GM06990 (cell line): ENCODE results near the gene TRERF1.

Experiments
- DNase-seq: peaks from one replicate; pipeline ENCODE4 v3.0.0-alpha.2; 2011; ENCODE audit not compliant: insufficient read length; ENCODE audit errors: extremely low read depth
- H3K27me3 ChIP-seq: replicated peaks from 2 replicates; pipeline ENCODE4 v1.6.0; 2011; ENCODE audit warnings: low read length; ENCODE audit not compliant: control insufficient read depth, insufficient read depth
- H3K36me3 ChIP-seq: 2 replicates; pipeline ENCODE4 v1.5.1; 2011; ENCODE audit warnings: low read length; ENCODE audit not compliant: control insufficient read depth, insufficient read depth
- H3K4me3 ChIP-seq: replicated peaks from 2 replicates; pipeline ENCODE4 v1.5.1; 2011; ENCODE audit warnings: low read depth, mild to moderate bottlenecking, control low read depth, low read length
- TF ChIP-seq, protein P1 (sequence below): IDR thresholded peaks from 2 replicates; pipeline ENCODE4 v1.5.1; 2011; ENCODE audit warnings: low read length, control low read depth, mild to moderate bottlenecking, inconsistent platforms; ENCODE audit not compliant: insufficient read depth, poor library complexity, severe bottlenecking

TRERF1 gene

DNA sequence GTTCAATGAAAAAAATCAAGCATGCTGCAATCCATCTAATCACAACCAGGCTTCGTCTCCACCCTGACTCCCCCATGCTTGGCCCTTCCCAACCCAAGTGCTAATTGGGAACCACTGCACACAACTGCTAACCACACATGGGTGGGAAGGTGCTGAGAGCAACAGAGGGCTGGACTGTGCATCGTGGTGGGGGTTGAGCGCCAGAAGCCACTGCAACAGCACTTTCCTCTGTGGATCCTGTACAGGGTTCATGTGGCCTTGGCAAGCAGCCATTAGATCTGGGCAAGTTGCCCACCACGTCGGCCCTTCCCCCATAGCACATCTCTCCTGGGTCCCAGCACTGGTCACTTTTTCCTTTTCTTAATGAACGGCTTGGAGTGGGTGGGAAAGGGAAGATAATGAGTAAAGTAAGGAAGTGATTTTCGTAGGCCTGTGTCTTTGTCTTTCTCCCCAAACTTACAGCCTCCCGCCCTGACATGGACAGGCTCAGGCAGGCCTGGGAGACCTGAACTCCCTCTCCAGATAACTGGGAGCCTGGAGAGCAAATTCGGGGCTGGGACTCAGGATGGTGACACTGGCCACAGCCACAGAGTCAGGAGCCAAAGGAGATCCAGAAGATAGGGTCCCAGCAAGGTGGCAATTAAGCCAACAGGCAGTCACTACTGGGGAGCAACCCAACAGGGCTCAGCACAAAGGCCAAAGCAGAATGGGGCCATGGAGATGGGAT, 199.7 kb downstream of the TRERF1 start:
- no peak for DNase-seq
- peaks cover 17% of the 10 kb centered on the region for H3K36me3 ChIP-seq
- TF ChIP-seq, protein P1, sequence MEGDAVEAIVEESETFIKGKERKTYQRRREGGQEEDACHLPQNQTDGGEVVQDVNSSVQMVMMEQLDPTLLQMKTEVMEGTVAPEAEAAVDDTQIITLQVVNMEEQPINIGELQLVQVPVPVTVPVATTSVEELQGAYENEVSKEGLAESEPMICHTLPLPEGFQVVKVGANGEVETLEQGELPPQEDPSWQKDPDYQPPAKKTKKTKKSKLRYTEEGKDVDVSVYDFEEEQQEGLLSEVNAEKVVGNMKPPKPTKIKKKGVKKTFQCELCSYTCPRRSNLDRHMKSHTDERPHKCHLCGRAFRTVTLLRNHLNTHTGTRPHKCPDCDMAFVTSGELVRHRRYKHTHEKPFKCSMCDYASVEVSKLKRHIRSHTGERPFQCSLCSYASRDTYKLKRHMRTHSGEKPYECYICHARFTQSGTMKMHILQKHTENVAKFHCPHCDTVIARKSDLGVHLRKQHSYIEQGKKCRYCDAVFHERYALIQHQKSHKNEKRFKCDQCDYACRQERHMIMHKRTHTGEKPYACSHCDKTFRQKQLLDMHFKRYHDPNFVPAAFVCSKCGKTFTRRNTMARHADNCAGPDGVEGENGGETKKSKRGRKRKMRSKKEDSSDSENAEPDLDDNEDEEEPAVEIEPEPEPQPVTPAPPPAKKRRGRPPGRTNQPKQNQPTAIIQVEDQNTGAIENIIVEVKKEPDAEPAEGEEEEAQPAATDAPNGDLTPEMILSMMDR = no peak

DNA sequence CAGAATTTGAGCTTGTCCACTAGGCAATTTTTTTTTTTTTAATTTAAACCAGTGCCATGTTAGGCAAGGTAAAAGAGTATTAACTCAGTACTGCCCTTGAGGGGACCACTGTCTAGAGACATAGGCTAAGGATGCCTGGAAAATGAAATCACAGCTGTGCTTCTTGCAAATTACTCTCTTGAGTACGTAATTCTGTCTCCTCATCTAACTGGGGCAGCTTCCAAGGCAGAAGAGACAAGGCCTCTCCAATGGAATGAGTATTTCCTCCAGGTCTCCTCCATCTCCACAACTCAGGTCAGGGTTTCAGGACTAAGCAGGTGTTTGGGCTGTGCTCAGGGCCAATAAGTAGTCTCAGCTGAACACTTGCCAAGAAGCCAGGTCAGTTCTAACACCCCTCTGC, 200.2 kb downstream of the TRERF1 start:
- DNase-seq = no peak
- TF ChIP-seq, protein P1 = no peak
- Histone ChIP-seq H3K36me3 (peaks cover 15% of the 10 kb centered on the region), H3K27me3 (no peaks in the 10 kb centered on the region), H3K4me3 (no peak overlapping the region)

More for the DNA sequence above, 199.7 kb downstream of the TRERF1 start:
- no peaks in the 10 kb centered on the region for H3K27me3 ChIP-seq
- H3K4me3 ChIP-seq = no peak overlapping the region

DNA sequence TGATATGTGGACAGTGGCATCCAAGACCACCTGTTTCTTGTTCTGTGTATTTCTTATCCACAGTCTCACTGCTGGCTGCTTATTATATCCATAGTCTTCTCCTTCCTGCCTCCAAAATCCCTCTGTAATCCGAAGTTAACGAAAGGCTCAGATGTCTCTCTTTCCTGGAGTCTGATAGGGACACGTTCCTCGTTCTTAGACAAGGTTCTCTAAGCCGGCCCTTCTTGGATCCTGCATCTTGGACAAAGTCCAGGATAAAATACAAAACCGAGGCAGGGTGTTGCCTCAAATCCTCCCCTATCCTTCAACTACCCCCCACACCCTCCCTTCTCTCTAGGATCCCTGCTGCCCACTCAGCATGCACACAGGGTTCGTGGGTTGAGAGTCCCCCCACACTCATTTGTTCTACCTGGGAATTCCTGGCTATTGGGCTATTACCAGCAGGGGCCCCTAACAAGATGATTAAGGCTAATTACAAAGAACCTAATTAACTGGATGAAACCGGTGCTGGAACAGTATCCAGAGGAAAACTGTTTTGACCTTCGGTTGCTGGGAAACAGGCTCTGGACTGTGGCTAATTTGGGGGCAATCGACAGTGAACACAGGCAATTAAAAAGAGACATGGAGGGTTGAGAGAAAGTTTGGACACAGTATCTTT, 201.3 kb downstream of the TRERF1 start:
- TF ChIP-seq, protein P1 = no peak
- DNase-seq = no peak
- Histone ChIP-seq H3K4me3 (no peak overlapping the region), H3K27me3 (no peaks in the 10 kb centered on the region), H3K36me3 (peaks cover 15% of the 10 kb centered on the region)

DNA sequence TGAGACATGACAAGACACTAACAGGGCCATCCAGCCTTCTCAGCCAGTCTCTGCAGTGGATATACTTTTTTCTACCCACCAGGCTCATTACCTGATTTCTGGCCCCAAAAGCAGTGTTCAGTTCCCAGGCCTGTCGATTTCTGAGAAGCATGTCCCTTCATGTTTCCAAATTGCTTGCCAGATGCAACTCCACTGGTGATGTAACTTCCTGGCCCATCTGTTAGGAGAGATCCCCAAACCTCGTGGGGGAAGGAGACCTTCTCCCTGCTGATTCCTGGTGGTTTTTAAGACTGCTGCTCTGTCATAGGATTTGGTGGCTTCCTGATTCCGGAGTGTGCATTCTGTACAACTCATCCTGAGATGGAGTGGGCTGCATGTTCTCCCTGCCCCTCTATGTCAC, 202.4 kb downstream of the TRERF1 start:
- H3K36me3 ChIP-seq = peaks cover 10% of the 10 kb centered on the region
- H3K27me3 ChIP-seq = no peaks in the 10 kb centered on the region
- no peak for DNase-seq
- H3K4me3 ChIP-seq = no peak overlapping the region
- TF ChIP-seq, protein P1 = no peak

DNA sequence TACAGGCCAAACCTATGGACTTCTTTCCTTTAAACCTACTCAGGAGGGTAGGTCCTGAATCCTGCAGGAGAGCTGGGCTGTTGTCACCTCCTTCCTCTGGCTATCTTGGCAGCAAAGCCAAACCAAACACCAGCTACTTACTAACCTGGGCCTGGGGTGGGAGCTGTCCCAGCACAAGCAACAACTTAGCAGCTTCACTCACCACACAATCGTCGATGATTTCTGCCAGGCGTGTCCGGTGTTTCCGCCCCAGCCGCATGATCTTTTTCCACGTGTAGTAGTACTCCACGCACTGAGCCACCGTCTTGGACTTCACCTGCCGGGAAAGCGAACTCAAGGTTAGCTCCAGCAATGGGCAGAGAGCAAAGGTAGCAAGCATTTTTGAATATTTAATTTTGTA, 208.7 kb downstream of the TRERF1 start:
- no peaks in the 10 kb centered on the region; the same call in 1 of the 2 replicates for H3K36me3 ChIP-seq
- H3K4me3 ChIP-seq = no peak overlapping the region
- TF ChIP-seq, protein P1 = no peak

DNA sequence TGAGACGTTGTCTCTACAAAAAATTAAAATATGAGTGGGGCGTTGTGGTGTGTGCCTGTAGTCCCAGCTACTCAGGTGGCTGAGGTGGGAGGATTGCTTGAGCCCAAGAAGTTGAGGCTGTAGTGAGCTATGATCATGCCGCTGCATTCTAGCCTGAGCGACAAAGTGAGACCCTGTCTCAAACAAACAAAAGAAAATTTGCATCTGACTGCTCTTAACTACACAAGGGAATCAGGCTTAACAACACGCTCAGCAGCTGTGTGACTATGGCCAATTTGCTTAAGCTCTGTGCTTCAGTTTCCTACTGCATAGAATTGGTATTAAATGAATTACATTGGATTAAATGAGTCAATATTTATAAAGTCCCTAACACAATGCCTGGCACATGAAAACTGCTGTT, 209.8 kb downstream of the TRERF1 start:
- TF ChIP-seq, protein P1 = no peak

More for the DNA sequence above, 208.7 kb downstream of the TRERF1 start:
- DNase-seq = no peak
- H3K27me3 ChIP-seq = no peaks in the 10 kb centered on the region

More for the DNA sequence above, 209.8 kb downstream of the TRERF1 start:
- no peak overlapping the region for H3K4me3 ChIP-seq
- DNase-seq = no peak
- H3K36me3 ChIP-seq = no peaks in the 10 kb centered on the region; the same call in 1 of the 2 replicates
- H3K27me3 ChIP-seq = no peaks in the 10 kb centered on the region
